GM18907 (cell line): ENCODE measurements around the gene KRTAP5-10.
"Not testable (repeated sequence)": the region's sequence is repeated elsewhere in the genome, so short reads cannot be mapped to it uniquely, and the experiment has no call there.

Experiments
- ATAC-seq: cut with Tn5 transposase; IDR thresholded peaks from one replicate; pipeline ENCODE4 v1.9.1; 2021; ENCODE audit warnings: mild to moderate bottlenecking, moderate library complexity; ENCODE audit not compliant: unreplicated experiment

KRTAP5-10 gene

DNA sequence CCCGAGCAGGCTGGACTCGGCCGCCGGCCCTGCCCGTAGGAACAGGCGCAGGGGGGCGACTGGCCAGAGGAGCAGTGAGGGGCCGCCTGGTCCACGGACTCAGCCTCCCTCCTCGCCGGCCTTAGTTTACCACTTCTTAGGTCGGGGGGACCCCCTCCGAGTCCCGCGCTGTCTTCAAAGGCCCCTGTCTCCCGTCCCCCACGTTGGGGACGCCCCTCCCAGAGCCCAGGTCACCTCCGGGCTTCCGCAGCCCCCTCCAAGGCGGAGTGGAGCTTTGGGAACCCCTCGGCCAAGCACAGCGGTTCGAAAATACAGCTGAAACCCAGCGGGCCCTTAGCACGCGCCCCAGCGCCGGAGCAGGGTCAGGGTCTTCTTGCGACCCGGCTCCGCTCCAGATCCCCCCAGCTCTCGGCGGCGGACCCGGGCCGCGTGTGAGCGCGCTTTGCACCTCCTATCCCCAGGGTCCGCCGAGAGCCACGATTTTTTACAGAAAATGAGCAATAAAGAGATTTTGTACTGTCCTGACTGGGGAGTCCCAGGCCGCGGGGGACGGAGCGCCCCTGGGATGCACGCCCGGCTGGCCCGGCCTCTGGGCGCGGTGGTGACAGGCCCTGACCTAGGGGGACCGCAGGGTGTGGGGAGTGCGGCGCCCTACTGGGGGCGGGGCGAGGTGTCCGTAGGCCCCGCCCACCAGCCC is 42.3 kb downstream of the KRTAP5-10 start:
- ATAC-seq, result not testable (repeated sequence)

DNA sequence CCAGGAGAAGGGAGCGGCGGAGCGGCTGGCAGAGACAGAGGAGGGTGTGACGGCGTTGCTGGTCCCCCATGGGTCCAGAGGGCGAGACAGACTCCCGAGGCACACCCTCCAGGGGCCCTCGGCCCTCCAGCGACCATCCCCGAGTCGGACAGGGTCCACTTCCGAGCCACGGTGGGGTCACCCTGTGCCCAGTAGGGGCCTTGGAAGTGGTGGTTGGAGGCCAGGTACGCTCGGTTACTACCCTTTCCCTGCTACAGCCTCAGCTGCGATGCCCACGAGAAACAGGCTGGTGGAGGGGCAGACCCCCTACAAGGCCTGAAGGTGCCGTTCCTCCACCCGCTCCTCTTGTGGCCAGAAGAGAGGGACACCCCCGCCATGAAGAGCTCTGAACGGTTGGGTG is 42.9 kb downstream of the KRTAP5-10 start:
- ATAC-seq, result not testable (repeated sequence)

DNA sequence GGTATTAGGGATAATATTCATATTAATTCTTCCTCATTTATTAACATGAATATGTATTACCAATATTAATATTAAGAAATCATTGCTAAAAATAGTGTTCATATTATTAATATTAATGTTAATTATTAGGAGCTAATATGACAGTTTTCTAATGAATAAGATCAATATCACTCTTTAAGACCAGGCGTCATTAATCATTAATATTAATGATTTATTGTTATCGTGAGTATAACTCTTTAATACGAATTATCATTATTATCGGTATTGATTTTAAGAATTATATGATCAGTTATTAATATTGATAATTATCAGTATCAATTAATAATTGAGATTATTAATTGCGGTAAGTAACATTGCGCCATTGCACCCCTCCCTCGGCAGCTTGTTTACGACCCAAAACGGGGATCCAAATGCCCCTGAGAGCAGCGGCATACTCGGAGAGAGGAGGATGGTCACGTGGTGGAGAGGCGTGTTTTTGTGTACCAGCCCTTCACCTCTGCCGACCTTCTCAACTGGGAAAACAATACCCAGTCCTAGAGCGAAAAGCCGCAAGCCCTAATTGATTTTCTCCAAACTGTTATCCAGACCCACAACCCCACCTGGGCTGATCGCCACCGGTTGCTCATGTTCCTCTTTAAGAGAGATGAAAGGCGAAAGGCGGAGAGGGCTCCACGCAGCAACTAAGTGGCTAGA is 46.0 kb downstream of the KRTAP5-10 start:
- ATAC-seq, result not testable (repeated sequence)

DNA sequence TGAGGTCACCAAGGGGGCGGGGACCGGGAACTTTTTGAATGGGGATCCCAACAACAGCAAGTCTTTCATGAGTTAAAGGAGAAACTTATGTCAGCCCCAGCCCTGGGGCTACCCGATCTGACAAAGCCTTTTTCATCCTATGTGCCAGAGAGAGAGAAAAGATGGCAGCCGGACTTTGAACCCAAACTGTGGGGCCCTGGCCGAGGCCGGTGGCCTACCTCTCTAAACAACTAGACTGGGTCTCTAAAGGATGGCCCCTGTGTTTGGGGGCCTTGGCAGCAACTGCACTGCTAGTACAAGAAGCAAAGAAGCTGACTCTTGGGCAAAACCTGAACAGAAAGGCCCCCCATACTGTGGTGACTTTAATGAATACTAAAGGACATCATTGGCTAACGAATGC is 48.6 kb downstream of the KRTAP5-10 start:
- ATAC-seq, result not testable (repeated sequence)

DNA sequence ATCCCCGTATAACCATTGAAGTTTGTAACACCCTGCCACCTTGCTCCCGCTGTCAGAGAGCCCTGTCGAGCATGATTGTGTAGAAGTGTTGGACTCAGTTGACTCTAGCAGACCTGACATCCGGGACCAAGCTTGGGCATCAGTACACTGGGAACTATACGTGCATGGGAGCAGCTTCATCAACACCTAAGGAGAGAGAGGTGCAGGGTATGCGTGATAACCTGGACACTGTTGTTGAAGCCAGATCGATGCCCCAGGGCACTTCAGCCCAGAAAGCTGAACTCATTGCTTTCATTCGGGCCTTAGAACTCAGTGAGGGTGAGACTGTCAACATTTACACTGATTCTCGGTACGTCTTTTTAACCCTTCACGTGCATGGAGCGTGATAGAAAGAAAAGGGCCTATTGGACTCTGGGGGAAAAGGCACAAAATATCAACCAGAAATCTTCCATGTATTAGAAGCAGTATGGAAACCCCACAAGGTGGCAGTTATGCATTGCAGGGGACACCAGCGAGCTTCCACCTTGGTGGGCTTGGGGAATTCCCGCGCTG is 49.1 kb downstream of the KRTAP5-10 start:
- not testable (repeated sequence) for ATAC-seq

DNA sequence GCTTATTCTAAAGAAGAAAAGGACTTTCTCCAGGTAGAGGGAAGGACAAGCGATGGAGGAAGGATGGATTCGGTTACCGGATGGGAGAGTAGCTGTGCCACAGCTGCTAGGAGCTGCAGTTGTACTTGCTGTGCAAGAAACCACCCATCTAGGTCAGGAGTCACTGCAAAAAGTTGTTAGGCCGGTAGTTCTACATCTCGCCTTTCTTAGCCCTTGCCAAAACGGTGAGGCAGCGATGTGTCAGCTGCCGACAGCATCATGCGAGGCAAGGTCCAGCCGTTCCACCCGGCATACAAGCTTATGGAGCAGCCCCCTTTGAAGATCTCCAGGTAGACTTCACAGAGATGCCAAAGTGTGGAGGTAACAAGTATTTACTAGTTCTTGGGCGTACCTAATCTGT is 49.6 kb downstream of the KRTAP5-10 start:
- not testable (repeated sequence) for ATAC-seq
